Measurements from ENCODE around the gene D2HGDH. TPM values are rescaled to one million over a fixed set of nuclear protein-coding genes. Genes with fewer than 3 reads are reported as not detected.
"Not testable (repeated sequence)": the region's sequence is repeated elsewhere in the genome, so short reads cannot be mapped to it uniquely, and the experiment has no call there.

D2HGDH gene
- total RNA-seq, 4 donors from 2014 or later = 5.3 to 54.4 (median 13.7) TPM

- Histone ChIP-seq H3K27ac (no peak overlapping the region), H3K9me3 (no peaks in the 10 kb centered on the region), H3K27me3 (no peaks in the 10 kb centered on the region), H3K36me3 (no peaks in the 10 kb centered on the region), H3K4me1 (no peaks in the 10 kb centered on the region), H3K4me3 (no peak overlapping the region)
- TF ChIP-seq CTCF (IDR thresholded peaks at IDR 0.05) = no peak
- TF ChIP-seq POLR2A (IDR thresholded peaks at IDR 0.05) = no peak
- intact Hi-C loops (cut with DNase I; ENCODE audit: low total_unique reads) = no loop called here
- DNase-seq = no peak
These were observed 54.1 kb downstream of the D2HGDH start for GRCh38 chr2:241788572-241788971.

DNA sequence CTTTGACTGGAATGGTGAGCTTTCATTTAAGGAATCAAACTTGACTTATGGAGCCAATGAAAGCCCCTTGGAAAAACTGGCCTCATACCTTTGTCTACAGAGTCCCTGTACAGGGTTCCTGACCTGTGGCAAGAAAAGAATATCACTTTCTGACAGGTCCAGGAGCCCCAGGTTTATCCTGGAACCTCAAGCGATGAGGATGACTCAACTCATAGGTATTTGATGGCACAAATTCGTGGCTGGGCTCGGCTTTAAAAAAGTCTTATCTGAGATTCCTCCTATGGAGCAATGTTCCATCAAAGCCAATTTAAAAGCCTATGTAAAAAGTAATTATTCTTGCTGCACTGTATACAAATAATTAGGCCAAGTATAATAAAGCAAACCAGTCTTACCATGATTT, 57.0 kb downstream of the D2HGDH start:
- H3K4me1 ChIP-seq; H3K27ac ChIP-seq; H3K36me3 ChIP-seq; intact Hi-C loops (cut with DNase I; ENCODE audit: low total_unique reads); H3K27me3 ChIP-seq; H3K4me3 ChIP-seq; H3K9me3 ChIP-seq; DNase-seq: not testable (repeated sequence)

- H3K9me3 ChIP-seq = no peaks in the 10 kb centered on the region
- H3K27ac ChIP-seq = no peak overlapping the region
- no peak overlapping the region for H3K4me3 ChIP-seq
- no peaks in the 10 kb centered on the region for H3K4me1 ChIP-seq
- no peaks in the 10 kb centered on the region for H3K27me3 ChIP-seq
- H3K36me3 ChIP-seq = no peaks in the 10 kb centered on the region
- intact Hi-C loops (cut with DNase I; ENCODE audit: low total_unique reads) = no loop called here
- DNase-seq = no peak
- TF ChIP-seq CTCF (IDR thresholded peaks at IDR 0.05) (no peak), POLR2A (IDR thresholded peaks at IDR 0.05) (no peak)
These were observed 59.0 kb downstream of the D2HGDH start for GRCh38 chr2:241793385-241793784.

GRCh38 chr2:241794250-241794823, 59.9 kb downstream of the D2HGDH start:
- Histone ChIP-seq H3K4me3 (no peak overlapping the region), H3K27me3 (no peaks in the 10 kb centered on the region), H3K9me3 (no peaks in the 10 kb centered on the region), H3K4me1 (no peaks in the 10 kb centered on the region), H3K27ac (no peak overlapping the region), H3K36me3 (no peaks in the 10 kb centered on the region)
- intact Hi-C loops (cut with DNase I; ENCODE audit: low total_unique reads) = no loop called here
- no peak for DNase-seq
- no peak for TF ChIP-seq POLR2A (IDR thresholded peaks at IDR 0.05)
- no peak for TF ChIP-seq CTCF (IDR thresholded peaks at IDR 0.05)

- DNase-seq = peak in 1 of 2 donors; percentile 8
- TF ChIP-seq POLR2A (IDR thresholded peaks at IDR 0.05) (no peak), CTCF (IDR thresholded peaks at IDR 0.05) (no peak)
- Histone ChIP-seq H3K4me3 (no peak overlapping the region), H3K27ac (no peak overlapping the region), H3K9me3 (no peaks in the 10 kb centered on the region), H3K27me3 (no peaks in the 10 kb centered on the region), H3K36me3 (no peaks in the 10 kb centered on the region), H3K4me1 (no peaks in the 10 kb centered on the region)
- intact Hi-C loops (cut with DNase I; ENCODE audit: low total_unique reads) = no loop called here
These were observed 60.9 kb downstream of the D2HGDH start for GRCh38 chr2:241795021-241795999.

All from uterus (tissue), 4 donors.